SK-N-SH (cell line): Measurements from ENCODE around the gene CTNNA3. TPM values are rescaled to one million over a fixed set of nuclear protein-coding genes. Genes with fewer than 3 reads are reported as not detected.

ENCODE experiments used
- CTCF ChIA-PET: fragments of 300-600, 350-600 bp; formaldehyde crosslinking; extraction: SDS; loops from one replicate; lab custom pipeline; 2021; lab: Yijun Ruan, JAX
- POLR2A ChIA-PET: fragments of 350-600 bp; sonication (Branson Sonifier 250); formaldehyde crosslinking; extraction: SDS; loops from one replicate; lab custom pipeline; 2020; ENCODE audit warnings: antibody characterized with exemption, inconsistent platforms; lab: Yijun Ruan, JAX
- DNase-seq: peaks from one replicate; pipeline ENCODE4 v3.0.0; 2012
- H2AFZ ChIP-seq: fragments of 200-600 bp; sonication (generic); 2 replicates; pipeline ENCODE4 v1.8.1; 2016; ENCODE audit warnings: antibody characterized with exemption, mild to moderate bottlenecking, low read depth
- H3F3A ChIP-seq: fragments of 200-600 bp; sonication (generic); replicated peaks from 2 replicates; pipeline ENCODE3; 2016; ENCODE audit warnings: antibody characterized with exemption, mild to moderate bottlenecking; ENCODE audit not compliant: insufficient read depth
- H3K27ac ChIP-seq, 2 experiments: fragments of 200-500 bp in 1 of 2; fragments of 200-600 bp in 1 of 2; sonication (Bioruptor generic) in 1 of 2; sonication (generic), shearing (Covaris generic) in 1 of 2; 2 replicates each; pipeline versions ENCODE4 v1.5.1 to v1.6.1; 2014 to 2016; ENCODE audit warnings: low read depth in 2 of 2, inconsistent platforms in 1 of 2, low read length in 1 of 2, mild to moderate bottlenecking in 1 of 2, mixed read lengths in 1 of 2
- H3K27me3 ChIP-seq: fragments of 200-600 bp; sonication (generic), shearing (Covaris generic); 2 replicates; pipeline ENCODE4 v1.6.1; 2016; ENCODE audit warnings: mixed run types; ENCODE audit not compliant: insufficient read depth
- H3K36me3 ChIP-seq, 2 experiments: fragments of 200-500 bp in 1 of 2; fragments of 200-600 bp in 1 of 2; sonication (Bioruptor generic) in 1 of 2; sonication (generic) in 1 of 2; replicated peaks in 1 of 2; 2 replicates each; pipeline versions ENCODE3 to v1.5.1; 2014 to 2016; ENCODE audit warnings: low read length in 1 of 2, mild to moderate bottlenecking in 1 of 2; ENCODE audit not compliant: insufficient read depth in 2 of 2, control insufficient read depth in 1 of 2
- H3K4me1 ChIP-seq, 2 experiments: fragments of 200-500 bp in 1 of 2; fragments of 200-600 bp in 1 of 2; sonication (Bioruptor generic) in 1 of 2; sonication (generic), shearing (Covaris generic) in 1 of 2; 2 replicates each; pipeline versions ENCODE4 v1.5.1 to v1.6.1; 2014 to 2016; ENCODE audit warnings: low read depth in 1 of 2, low read length in 1 of 2, mixed run types in 1 of 2; ENCODE audit not compliant: insufficient read depth in 2 of 2, control insufficient read depth in 1 of 2
- H3K4me2 ChIP-seq: fragments of 200-600 bp; sonication (generic), shearing (Covaris generic); 2 replicates; pipeline ENCODE4 v1.6.1; 2017; ENCODE audit warnings: mixed run types
- H3K4me3 ChIP-seq, 2 experiments: fragments of 200-500 bp in 1 of 2; fragments of 200-600 bp in 1 of 2; sonication (Bioruptor generic) in 1 of 2; sonication (generic), shearing (Covaris generic) in 1 of 2; 2 replicates each; pipeline versions ENCODE4 v1.5.1 to v1.8.1; 2014 to 2016; ENCODE audit warnings: low read depth in 2 of 2, inconsistent platforms in 1 of 2, low read length in 1 of 2, mild to moderate bottlenecking in 1 of 2, mixed read lengths in 1 of 2, moderate library complexity in 1 of 2
- H3K79me2 ChIP-seq: fragments of 200-600 bp; sonication (generic); 2 replicates; pipeline ENCODE4 v1.8.1; 2017; ENCODE audit warnings: mild to moderate bottlenecking; ENCODE audit not compliant: insufficient read depth
- H3K9ac ChIP-seq: fragments of 200-600 bp; sonication (generic); 2 replicates; pipeline ENCODE4 v1.6.1; 2017; ENCODE audit warnings: mixed run types
- H3K9me2 ChIP-seq: fragments of 200-600 bp; sonication (generic); 2 replicates; pipeline ENCODE4 v1.6.1; 2017; ENCODE audit warnings: mixed run types
- H3K9me3 ChIP-seq: fragments of 200-600 bp; sonication (generic); 2 replicates; pipeline ENCODE4 v1.6.1; 2017; ENCODE audit warnings: mixed run types, mild to moderate bottlenecking, moderate library complexity
- H4K20me1 ChIP-seq: fragments of 200-600 bp; sonication (generic); 2 replicates; pipeline ENCODE4 v1.6.1; 2017; ENCODE audit warnings: mild to moderate bottlenecking, mixed run types; ENCODE audit not compliant: insufficient read depth
- EZH2phosphoT487 ChIP-seq: fragments of 200-600 bp; sonication (generic); IDR thresholded peaks from 2 replicates; pipeline ENCODE4 v1.6.1; 2017; ENCODE audit warnings: low read depth, mixed run types, mild to moderate bottlenecking, antibody characterized with exemption, moderate library complexity, borderline replicate concordance
- FOXM1 ChIP-seq: IDR thresholded peaks from 2 replicates; pipeline ENCODE4 v1.4.0; 2012; ENCODE audit warnings: low read depth, mild to moderate bottlenecking
- MEF2A ChIP-seq: IDR thresholded peaks from 2 replicates; pipeline ENCODE4 v1.4.0; 2012; ENCODE audit warnings: low read depth, borderline replicate concordance
- MXI1 ChIP-seq: IDR thresholded peaks from 2 replicates; pipeline ENCODE4 v1.6.1; 2012; ENCODE audit warnings: mild to moderate bottlenecking, low read depth, low read length, improper control_type of control experiment
- NRF1 ChIP-seq: IDR thresholded peaks from 2 replicates; pipeline ENCODE4 v1.6.1; 2012; ENCODE audit warnings: low read depth, mild to moderate bottlenecking, low read length
- RAD21 ChIP-seq: IDR thresholded peaks from 2 replicates; pipeline ENCODE4 v1.6.1; 2012; ENCODE audit warnings: mild to moderate bottlenecking, low read length
- SMC3 ChIP-seq: IDR thresholded peaks from 2 replicates; pipeline ENCODE4 v1.6.1; 2012; ENCODE audit warnings: low read depth, low read length, improper control_type of control experiment
- TCF12 ChIP-seq: IDR thresholded peaks from 2 replicates; pipeline ENCODE4 v1.4.0; 2012
- WGBS: methylation state at CpG from one replicate; pipeline ENCODE4 v1.1.6; 2017; ENCODE audit warnings: low lambda C conversion rate; 5-methylcytosine and 5-hydroxymethylcytosine counted together
- polyA plus RNA-seq, 3 experiments: library from polyadenylated mRNA; depleted of rRNA; stranded (reverse); fragments of >200 nt; gene quantifications; 2 replicates each; pipeline ENCODE4 v1.2.3, GENCODE V29; 2012
- TF ChIP-seq, protein P1 (sequence below): fragments of 150-350 bp; IDR thresholded peaks from 2 replicates; pipeline ENCODE4 v1.6.1; 2017; ENCODE audit warnings: antibody characterized with exemption, low read length, low read depth, borderline replicate concordance
- TF ChIP-seq, protein P2 (sequence below): fragments of 150-350 bp; IDR thresholded peaks from 2 replicates; pipeline ENCODE4 v1.6.1; 2016; ENCODE audit warnings: mild to moderate bottlenecking, low read depth, low read length
- TF ChIP-seq, protein P3 (sequence below): IDR thresholded peaks from 2 replicates; pipeline ENCODE4 v1.4.0; 2012; ENCODE audit warnings: low read depth, borderline replicate concordance
- TF ChIP-seq, protein P4 (sequence below): IDR thresholded peaks from 2 replicates; pipeline ENCODE4 v1.4.0; 2012; ENCODE audit warnings: low read depth, borderline replicate concordance

The CTNNA3 gene
- polyA plus RNA-seq, 1 of the 3 experiments (the other 2 are of a cell fraction): not detected

DNA sequence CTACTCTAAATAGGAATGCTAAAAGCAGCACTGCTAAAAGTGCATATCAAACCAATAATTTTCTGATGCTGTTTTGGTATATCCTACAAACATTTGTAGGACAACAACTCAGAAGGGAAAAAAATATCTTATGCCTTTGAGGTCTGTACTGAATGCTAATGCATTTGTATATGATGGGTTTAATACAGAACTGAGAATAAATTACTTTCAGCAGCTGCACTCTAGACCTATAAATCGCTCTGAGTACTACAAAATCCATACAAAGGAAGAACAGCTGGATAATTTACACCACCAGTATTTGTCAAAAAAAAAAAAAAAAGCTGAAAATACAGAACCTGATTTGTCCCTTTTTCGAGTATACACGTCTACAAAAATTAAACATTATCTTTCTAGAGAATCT is 426.2 kb downstream of the CTNNA3 start:
- Histone ChIP-seq H4K20me1 (no peaks in the 10 kb centered on the region), H3K79me2 (no peaks in the 10 kb centered on the region), H3K27me3 (no peaks in the 10 kb centered on the region; the same call in 1 of the 2 replicates), H3K9ac (no peak overlapping the region), H3K9me3 (no peaks in the 10 kb centered on the region), H3K4me1 (no peaks in the 10 kb centered on the region), H3F3A (no peaks in the 10 kb centered on the region), H3K27ac (no peak overlapping the region), H3K4me2 (no peak overlapping the region), H3K9me2 (no peaks in the 10 kb centered on the region), H3K4me3 (no peak overlapping the region), H3K36me3 (no peaks in the 10 kb centered on the region), H2AFZ (no peak overlapping the region)
- TF ChIP-seq MXI1 (no peak), SMC3 (no peak), EZH2phosphoT487 (no peak), MEF2A (no peak), TCF12 (no peak)
- TF ChIP-seq, protein P1, sequence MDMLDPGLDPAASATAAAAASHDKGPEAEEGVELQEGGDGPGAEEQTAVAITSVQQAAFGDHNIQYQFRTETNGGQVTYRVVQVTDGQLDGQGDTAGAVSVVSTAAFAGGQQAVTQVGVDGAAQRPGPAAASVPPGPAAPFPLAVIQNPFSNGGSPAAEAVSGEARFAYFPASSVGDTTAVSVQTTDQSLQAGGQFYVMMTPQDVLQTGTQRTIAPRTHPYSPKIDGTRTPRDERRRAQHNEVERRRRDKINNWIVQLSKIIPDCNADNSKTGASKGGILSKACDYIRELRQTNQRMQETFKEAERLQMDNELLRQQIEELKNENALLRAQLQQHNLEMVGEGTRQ: no peak
- WGBS: 0% methylated on average over 3 of the region's 3 CpGs
- no peak for DNase-seq
- ChIA-PET CTCF (no interaction called here), POLR2A (no interaction called here)

DNA sequence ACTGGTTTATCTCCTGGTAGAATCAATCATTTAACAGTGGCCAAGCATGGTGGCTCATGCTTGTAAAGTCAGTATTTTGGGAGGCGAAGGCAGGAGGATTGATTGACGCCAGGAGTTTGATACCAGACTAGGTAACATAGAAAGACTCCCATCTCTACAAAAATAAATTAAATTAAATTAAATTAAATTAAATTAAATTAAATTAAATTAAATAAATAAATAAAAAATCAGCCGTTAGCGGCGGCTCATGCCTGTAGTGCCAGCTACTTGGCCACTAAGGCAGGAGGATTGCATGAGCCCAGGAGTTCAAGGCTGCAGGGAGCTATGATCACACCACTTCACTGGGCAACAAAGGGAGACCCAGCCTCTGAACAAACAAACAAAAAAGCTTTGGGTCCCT is 427.8 kb downstream of the CTNNA3 start:
- Histone ChIP-seq H3K9me3 (no peaks in the 10 kb centered on the region), H3K4me1 (no peaks in the 10 kb centered on the region), H3K4me2 (no peak overlapping the region), H3K9me2 (no peaks in the 10 kb centered on the region), H3F3A (no peaks in the 10 kb centered on the region), H3K9ac (no peak overlapping the region), H3K4me3 (no peak overlapping the region), H2AFZ (no peak overlapping the region), H3K79me2 (no peaks in the 10 kb centered on the region), H4K20me1 (no peaks in the 10 kb centered on the region), H3K36me3 (no peaks in the 10 kb centered on the region), H3K27ac (no peak overlapping the region), H3K27me3 (no peaks in the 10 kb centered on the region; the same call in 1 of the 2 replicates)
- CTCF ChIA-PET: no interaction called here
- DNase-seq: no peak
- 24% methylated on average over 5 of the region's 5 CpGs for WGBS
- POLR2A ChIA-PET: no interaction called here
- TF ChIP-seq, protein P2, sequence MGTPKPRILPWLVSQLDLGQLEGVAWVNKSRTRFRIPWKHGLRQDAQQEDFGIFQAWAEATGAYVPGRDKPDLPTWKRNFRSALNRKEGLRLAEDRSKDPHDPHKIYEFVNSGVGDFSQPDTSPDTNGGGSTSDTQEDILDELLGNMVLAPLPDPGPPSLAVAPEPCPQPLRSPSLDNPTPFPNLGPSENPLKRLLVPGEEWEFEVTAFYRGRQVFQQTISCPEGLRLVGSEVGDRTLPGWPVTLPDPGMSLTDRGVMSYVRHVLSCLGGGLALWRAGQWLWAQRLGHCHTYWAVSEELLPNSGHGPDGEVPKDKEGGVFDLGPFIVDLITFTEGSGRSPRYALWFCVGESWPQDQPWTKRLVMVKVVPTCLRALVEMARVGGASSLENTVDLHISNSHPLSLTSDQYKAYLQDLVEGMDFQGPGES: no peak
- TF ChIP-seq FOXM1: no peak
- no peak for TF ChIP-seq RAD21
- TF ChIP-seq, protein P3, sequence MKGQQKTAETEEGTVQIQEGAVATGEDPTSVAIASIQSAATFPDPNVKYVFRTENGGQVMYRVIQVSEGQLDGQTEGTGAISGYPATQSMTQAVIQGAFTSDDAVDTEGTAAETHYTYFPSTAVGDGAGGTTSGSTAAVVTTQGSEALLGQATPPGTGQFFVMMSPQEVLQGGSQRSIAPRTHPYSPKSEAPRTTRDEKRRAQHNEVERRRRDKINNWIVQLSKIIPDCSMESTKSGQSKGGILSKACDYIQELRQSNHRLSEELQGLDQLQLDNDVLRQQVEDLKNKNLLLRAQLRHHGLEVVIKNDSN: no peak

DNA sequence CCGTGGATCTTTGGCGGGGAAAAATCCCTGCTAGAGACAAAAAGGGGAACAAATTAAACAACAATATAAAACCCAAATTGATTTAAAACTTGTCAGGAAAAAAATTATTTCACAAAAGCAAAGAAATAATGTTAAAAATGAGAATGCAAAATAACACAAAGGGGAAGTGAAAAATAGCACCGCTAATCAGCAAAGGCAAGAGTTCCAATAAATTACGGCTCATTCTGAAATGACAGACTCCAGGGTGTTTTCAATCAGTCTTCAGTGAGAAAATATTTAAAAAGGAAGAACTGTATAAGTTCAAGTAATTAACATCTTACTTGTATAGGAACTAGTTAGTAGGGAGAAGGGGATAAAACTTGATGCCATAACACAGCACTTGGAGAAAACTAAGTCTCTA is 433.3 kb downstream of the CTNNA3 start:
- Histone ChIP-seq H3K4me3 (no peak overlapping the region), H3K4me1 (no peaks in the 10 kb centered on the region), H4K20me1 (no peaks in the 10 kb centered on the region), H3K9ac (no peak overlapping the region), H3K4me2 (no peak overlapping the region), H3K36me3 (no peaks in the 10 kb centered on the region), H2AFZ (no peak overlapping the region), H3K79me2 (no peaks in the 10 kb centered on the region), H3K27ac (no peak overlapping the region), H3K27me3 (no peaks in the 10 kb centered on the region; the same call in 1 of the 2 replicates)
- no peak for DNase-seq
- POLR2A ChIA-PET: no interaction called here
- CTCF ChIA-PET: no interaction called here
- TF ChIP-seq, protein P2: no peak
- no peak for TF ChIP-seq NRF1
- TF ChIP-seq, protein P4, sequence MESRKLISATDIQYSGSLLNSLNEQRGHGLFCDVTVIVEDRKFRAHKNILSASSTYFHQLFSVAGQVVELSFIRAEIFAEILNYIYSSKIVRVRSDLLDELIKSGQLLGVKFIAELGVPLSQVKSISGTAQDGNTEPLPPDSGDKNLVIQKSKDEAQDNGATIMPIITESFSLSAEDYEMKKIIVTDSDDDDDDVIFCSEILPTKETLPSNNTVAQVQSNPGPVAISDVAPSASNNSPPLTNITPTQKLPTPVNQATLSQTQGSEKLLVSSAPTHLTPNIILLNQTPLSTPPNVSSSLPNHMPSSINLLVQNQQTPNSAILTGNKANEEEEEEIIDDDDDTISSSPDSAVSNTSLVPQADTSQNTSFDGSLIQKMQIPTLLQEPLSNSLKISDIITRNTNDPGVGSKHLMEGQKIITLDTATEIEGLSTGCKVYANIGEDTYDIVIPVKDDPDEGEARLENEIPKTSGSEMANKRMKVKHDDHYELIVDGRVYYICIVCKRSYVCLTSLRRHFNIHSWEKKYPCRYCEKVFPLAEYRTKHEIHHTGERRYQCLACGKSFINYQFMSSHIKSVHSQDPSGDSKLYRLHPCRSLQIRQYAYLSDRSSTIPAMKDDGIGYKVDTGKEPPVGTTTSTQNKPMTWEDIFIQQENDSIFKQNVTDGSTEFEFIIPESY: no peak
- TF ChIP-seq, all 33 proteins: peak for 0
- Histone ChIP-seq H3F3A (no peaks in the 10 kb centered on the region), H3K9me3 (no peaks in the 10 kb centered on the region), H3K9me2 (no peaks in the 10 kb centered on the region)
- 4% methylated on average over 4 of the region's 4 CpGs for WGBS
